CMK (cell line): Measurements from ENCODE around the gene PACSIN3.

Source experiments
- DNase-seq: peaks from one replicate; pipeline ENCODE4 v3.0.0-alpha.2; 2010; ENCODE audit warnings: low read depth

The PACSIN3 gene

GRCh38 chr11:47152953-47153950 lies 33.0 kb downstream of the PACSIN3 start:
- DNase-seq, result no peak

GRCh38 chr11:47152126-47152952 lies 33.9 kb downstream of the PACSIN3 start:
- DNase-seq, result no peak

- no peak for DNase-seq
These were observed 36.5 kb downstream of the PACSIN3 start for GRCh38 chr11:47149782-47150181.

- no peak for DNase-seq
These were observed 37.2 kb downstream of the PACSIN3 start for GRCh38 chr11:47148903-47149531.

- no peak for DNase-seq
These were observed 38.0 kb downstream of the PACSIN3 start for GRCh38 chr11:47148270-47148669.

- DNase-seq, result no peak
These were observed 38.6 kb downstream of the PACSIN3 start for GRCh38 chr11:47147681-47148080.

- no peak for DNase-seq
These were observed 39.0 kb downstream of the PACSIN3 start for GRCh38 chr11:47147250-47147649.

GRCh38 chr11:47144541-47144940 lies 41.7 kb downstream of the PACSIN3 start:
- DNase-seq, result no peak

GRCh38 chr11:47143322-47143721 lies 42.9 kb downstream of the PACSIN3 start:
- no peak for DNase-seq

GRCh38 chr11:47139878-47140277 lies 46.4 kb downstream of the PACSIN3 start:
- DNase-seq, result no peak

- DNase-seq, result no peak
These were observed 48.8 kb downstream of the PACSIN3 start for GRCh38 chr11:47137476-47137875.

GRCh38 chr11:47136921-47137320 lies 49.3 kb downstream of the PACSIN3 start:
- no peak for DNase-seq

- no peak for DNase-seq
These were observed 49.9 kb downstream of the PACSIN3 start for GRCh38 chr11:47136327-47136726.

GRCh38 chr11:47132981-47133380 lies 53.3 kb downstream of the PACSIN3 start:
- DNase-seq, result no peak

GRCh38 chr11:47132490-47132889 lies 53.7 kb downstream of the PACSIN3 start:
- no peak for DNase-seq

GRCh38 chr11:47131136-47131535 lies 55.1 kb downstream of the PACSIN3 start:
- DNase-seq, result no peak

- DNase-seq, result no peak
These were observed 55.7 kb downstream of the PACSIN3 start for GRCh38 chr11:47130543-47130942.
